HUES48 (cell line): Measurements from ENCODE around the gene ODC1.

Source experiments
- H3K27ac ChIP-seq: one replicate; pipeline ENCODE4 v1.7.0; 2013; ENCODE audit warnings: low read depth, low read length, inconsistent platforms
- H3K27me3 ChIP-seq: 2 replicates; pipeline ENCODE4 v1.6.1; 2013; ENCODE audit warnings: mild to moderate bottlenecking, low read length; ENCODE audit not compliant: control insufficient read depth, insufficient read depth
- H3K36me3 ChIP-seq: 2 replicates; pipeline ENCODE4 v1.6.1; 2013; ENCODE audit warnings: low read length; ENCODE audit not compliant: control insufficient read depth, insufficient read depth
- H3K4me1 ChIP-seq: 2 replicates; pipeline ENCODE4 v1.6.1; 2013; ENCODE audit warnings: mild to moderate bottlenecking, low read length; ENCODE audit not compliant: control insufficient read depth, insufficient read depth
- H3K4me3 ChIP-seq: 2 replicates; pipeline ENCODE4 v1.5.1; 2013; ENCODE audit warnings: mild to moderate bottlenecking, low read depth, low read length
- H3K9ac ChIP-seq: 2 replicates; pipeline ENCODE4 v1.6.1; 2013; ENCODE audit warnings: mild to moderate bottlenecking, low read depth, low read length, moderate library complexity
- H3K9me3 ChIP-seq: 2 replicates; pipeline ENCODE4 v1.6.1; 2013; ENCODE audit warnings: low read length; ENCODE audit not compliant: control insufficient read depth, insufficient read depth

The ODC1 gene

DNA sequence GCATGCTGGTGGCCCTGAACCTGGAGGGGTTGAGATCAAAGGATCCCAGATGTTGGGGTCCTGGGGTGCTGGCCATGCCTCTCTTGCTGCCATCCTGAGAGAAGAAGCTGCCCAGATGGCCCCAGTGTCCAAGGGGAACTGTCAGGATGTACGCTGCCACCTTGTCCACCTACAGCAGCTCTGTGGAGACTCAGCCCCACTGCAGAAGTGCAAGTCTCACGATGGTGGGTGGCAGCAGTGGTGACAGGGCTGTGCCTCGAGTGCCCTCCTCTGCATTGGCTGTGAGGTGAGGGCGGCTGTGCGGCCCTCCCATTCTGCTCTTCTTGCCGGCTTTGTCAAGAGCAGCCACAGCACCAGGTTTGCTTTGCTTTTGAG, 24.7 kb downstream of the ODC1 start:
- Histone ChIP-seq H3K4me1 (no peaks in the 10 kb centered on the region), H3K27me3 (no peaks in the 10 kb centered on the region), H3K9me3 (no peaks in the 10 kb centered on the region), H3K9ac (no peak overlapping the region), H3K4me3 (no peak overlapping the region), H3K36me3 (no peaks in the 10 kb centered on the region), H3K27ac (no peak overlapping the region)

DNA sequence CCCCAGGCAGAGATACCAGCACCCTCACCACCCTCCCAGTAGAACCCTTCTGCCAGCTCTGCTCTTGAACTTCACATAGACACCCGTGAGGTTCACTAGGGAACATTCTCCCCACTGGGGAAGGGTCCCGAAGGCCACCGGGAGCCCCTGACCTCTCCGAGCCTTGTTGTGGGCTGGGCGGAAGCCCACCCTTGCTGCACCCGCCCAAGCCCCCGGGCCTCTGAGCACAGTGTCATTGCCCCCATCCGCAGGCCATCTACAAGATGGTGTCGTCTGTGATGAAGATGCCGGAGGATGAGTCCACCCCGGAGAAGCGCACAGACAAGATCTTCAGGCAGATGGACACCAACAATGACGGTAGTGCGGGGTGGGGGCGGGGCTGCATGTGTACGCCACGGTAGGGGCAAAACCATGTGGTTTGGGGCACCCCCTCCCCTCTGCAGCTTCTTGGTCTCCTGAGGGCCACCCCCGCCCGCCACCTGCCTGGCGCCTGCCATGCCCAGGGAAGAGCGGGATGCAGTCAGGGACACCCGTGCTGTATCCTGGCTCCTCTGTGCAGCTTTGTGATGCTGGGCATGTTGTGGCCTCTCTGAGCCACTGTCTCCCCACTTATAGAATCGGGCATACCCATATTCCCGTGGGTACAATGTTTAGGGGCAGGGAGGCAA, 25.3 kb downstream of the ODC1 start:
- Histone ChIP-seq H3K4me3 (no peak overlapping the region), H3K9ac (no peak overlapping the region), H3K27ac (no peak overlapping the region), H3K4me1 (no peaks in the 10 kb centered on the region), H3K36me3 (no peaks in the 10 kb centered on the region), H3K27me3 (no peaks in the 10 kb centered on the region), H3K9me3 (no peaks in the 10 kb centered on the region)

DNA sequence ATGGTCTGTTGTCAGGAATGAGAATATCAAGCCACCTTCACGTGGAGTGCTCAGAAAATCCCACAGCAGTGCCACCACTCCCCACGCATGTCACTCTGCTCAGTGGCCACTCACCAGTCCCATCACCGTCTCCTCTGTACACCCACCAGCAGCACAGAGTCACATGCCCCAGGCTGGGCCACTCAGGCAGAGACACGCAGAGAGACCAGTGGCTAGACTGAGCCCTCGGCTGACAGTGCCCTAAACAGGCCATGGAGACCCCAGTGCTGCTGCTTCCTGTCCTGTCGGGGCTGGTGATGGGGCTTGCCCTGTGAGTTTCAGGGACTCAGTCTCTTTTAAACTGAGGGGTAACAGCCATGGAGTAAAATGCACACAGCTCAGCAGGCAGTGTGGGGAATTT, 25.9 kb downstream of the ODC1 start:
- Histone ChIP-seq H3K4me3 (no peak overlapping the region), H3K27me3 (no peaks in the 10 kb centered on the region), H3K36me3 (no peaks in the 10 kb centered on the region), H3K4me1 (no peaks in the 10 kb centered on the region), H3K9me3 (no peaks in the 10 kb centered on the region), H3K27ac (no peak overlapping the region), H3K9ac (no peak overlapping the region)

DNA sequence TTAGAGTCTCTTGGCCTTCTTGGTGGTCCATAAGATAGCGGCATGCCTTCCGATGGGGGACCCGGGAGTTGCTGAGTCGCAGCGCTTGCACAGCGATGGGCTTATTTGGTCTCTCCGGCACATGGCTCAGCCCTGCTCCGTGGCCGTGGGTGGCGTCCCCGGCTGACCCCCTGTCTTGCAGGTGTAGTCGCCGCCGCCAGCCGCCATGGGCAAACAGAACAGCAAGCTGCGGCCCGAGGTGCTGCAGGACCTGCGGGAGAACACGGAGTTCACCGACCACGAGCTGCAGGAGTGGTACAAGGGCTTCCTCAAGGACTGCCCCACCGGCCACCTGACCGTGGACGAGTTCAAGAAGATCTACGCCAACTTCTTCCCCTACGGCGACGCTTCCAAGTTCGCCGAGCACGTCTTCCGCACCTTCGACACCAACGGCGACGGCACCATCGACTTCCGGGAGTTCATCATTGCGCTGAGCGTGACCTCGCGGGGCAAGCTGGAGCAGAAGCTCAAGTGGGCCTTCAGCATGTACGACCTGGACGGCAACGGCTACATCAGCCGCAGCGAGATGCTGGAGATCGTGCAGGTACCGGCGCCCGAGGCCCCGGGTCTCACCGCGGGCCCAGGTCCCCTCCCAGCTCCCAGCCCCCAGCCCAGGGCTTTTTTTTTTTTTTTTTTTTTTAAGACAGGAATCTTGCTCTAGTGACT, 28.4 kb downstream of the ODC1 start:
- Histone ChIP-seq H3K36me3 (no peaks in the 10 kb centered on the region), H3K27ac (no peak overlapping the region), H3K9ac (no peak overlapping the region), H3K4me3 (no peak overlapping the region), H3K4me1 (no peaks in the 10 kb centered on the region), H3K27me3 (no peaks in the 10 kb centered on the region), H3K9me3 (no peaks in the 10 kb centered on the region)

DNA sequence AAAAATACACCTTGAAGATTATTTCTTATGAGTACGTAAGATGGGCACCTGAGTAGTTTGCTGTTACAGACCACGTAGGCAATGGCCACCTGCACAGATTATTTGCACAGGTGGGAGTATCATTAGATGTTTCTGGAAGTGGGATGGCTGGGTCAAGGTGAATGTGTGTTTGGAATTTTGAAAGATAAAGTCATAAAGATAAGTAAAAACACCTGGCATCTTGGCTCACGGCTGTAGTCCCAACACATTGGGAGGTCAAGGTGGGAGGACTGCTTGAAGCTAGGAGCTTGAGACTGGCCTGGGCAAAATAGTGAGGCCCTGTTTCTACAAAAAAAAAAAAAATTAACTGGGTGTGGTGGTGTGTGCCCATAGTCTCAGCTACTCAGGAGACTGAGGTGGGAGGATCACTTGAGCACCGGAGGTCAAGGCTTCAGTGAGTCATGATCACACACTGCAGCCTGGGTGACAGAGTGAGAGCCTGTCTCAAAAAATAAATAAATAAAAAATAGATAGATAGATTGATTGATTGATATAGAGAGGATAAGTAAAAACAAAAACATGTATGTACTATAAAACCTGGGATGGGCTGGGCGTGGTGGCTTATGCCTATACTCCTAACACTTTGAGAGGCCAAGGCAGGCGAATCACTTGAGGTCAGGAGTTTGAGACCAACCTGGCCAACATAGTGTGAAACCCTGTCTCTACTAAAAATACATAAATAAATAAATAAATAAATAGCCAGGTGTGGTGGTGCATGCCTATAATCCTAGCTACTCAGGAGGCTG, 30.4 kb downstream of the ODC1 start:
- Histone ChIP-seq H3K9ac (no peak overlapping the region), H3K27me3 (no peaks in the 10 kb centered on the region), H3K36me3 (no peaks in the 10 kb centered on the region), H3K27ac (no peak overlapping the region), H3K9me3 (no peaks in the 10 kb centered on the region), H3K4me1 (no peaks in the 10 kb centered on the region), H3K4me3 (no peak overlapping the region)

DNA sequence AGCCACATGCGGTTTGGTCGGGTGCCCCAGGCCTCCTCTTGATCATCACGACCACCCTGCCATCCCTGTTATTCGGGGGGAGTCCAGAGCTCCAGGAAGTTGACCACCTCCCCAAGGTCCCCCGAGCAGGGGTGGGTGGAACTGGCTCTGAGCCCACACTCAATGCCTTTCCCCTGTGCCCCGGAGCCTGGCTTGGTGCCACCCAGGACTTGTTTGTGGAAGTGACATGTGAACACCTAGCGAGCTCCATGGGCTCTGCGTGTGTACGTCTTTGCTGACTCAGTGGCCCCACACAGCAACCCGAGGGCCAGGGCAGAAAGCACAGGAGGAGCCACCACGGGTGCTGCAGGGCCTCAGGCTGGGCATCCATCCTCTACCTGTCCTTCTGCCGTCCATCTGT, 32.5 kb downstream of the ODC1 start:
- no peak overlapping the region for H3K27ac ChIP-seq
- H3K9me3 ChIP-seq: no peaks in the 10 kb centered on the region
- no peaks in the 10 kb centered on the region for H3K27me3 ChIP-seq
- no peak overlapping the region for H3K9ac ChIP-seq
- H3K4me1 ChIP-seq: no peaks in the 10 kb centered on the region
- no peak overlapping the region for H3K4me3 ChIP-seq
- no peaks in the 10 kb centered on the region for H3K36me3 ChIP-seq

DNA sequence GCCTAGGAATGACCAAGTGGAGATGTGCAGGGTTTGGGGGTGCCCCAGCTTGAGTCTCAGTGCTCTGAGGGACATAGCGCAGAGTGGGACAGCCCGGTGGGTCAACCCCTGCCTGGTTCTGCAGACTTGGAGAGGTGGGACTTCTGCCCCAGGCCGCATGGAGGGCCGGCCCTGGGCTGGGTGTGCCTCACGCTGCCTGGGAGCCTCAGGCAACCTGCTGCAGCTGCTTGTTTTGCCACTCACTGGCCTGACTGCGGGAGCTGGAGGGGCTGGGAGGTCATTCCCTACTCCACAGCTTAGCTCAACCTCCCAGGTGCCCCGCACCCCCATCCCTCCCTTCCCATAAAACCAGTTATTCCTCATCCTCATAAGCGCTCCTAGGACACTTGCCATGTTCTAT, 33.1 kb downstream of the ODC1 start:
- Histone ChIP-seq H3K9me3 (no peaks in the 10 kb centered on the region), H3K27ac (no peak overlapping the region), H3K4me3 (no peak overlapping the region), H3K27me3 (no peaks in the 10 kb centered on the region), H3K9ac (no peak overlapping the region), H3K36me3 (no peaks in the 10 kb centered on the region), H3K4me1 (no peaks in the 10 kb centered on the region)

DNA sequence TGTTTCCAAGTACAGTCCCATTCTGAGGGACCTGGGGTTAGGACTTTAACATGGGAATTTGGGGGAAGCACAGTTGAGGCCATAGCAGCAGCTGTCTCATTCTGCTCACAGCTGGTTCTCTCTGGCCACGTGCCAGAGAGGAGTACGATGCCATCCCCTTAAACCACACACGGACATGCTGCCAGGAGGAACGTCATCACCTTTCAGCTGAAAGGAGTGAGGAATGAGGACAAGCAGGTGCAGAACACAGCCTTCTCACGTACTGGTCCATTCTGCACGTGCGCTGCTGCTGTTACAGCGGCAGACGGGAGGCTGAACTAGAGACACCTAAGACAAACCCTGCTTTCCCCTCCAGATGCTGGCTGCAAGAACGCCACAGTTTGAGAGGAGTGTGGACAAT, 33.5 kb downstream of the ODC1 start:
- Histone ChIP-seq H3K9ac (no peak overlapping the region), H3K4me1 (no peaks in the 10 kb centered on the region), H3K36me3 (no peaks in the 10 kb centered on the region), H3K9me3 (no peaks in the 10 kb centered on the region), H3K4me3 (no peak overlapping the region), H3K27me3 (no peaks in the 10 kb centered on the region), H3K27ac (no peak overlapping the region)

DNA sequence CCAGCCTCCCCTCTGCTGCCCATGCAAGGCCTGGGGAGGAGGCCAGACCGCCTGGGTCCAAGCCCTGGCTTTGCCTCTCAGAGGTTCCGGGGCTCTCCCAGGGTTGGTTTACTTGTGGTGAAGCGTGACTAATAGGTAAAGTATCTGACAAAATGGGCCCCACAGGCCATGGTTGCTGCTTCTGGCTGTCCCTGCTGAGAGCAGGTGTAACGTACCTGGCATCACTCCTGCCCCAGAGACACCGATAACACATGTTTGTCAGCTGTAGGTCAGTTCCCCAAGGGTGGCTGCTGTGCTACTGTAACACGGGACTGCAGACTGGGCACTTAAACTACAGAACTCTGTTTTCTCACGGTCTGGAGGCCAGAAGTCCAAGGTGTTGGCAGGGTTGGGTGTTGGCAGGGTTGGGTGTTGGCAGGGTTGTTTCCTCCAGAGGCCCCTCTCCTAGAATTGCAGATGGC, 34.1 kb downstream of the ODC1 start:
- no peaks in the 10 kb centered on the region for H3K36me3 ChIP-seq
- 0 out of 2 replicates have a peak, but pooled peaks cover 3% of the 10 kb centered on the region for H3K4me1 ChIP-seq
- no peaks in the 10 kb centered on the region for H3K9me3 ChIP-seq
- no peak overlapping the region for H3K9ac ChIP-seq
- no peaks in the 10 kb centered on the region for H3K27me3 ChIP-seq
- H3K27ac ChIP-seq: no peak overlapping the region
- no peak overlapping the region for H3K4me3 ChIP-seq

DNA sequence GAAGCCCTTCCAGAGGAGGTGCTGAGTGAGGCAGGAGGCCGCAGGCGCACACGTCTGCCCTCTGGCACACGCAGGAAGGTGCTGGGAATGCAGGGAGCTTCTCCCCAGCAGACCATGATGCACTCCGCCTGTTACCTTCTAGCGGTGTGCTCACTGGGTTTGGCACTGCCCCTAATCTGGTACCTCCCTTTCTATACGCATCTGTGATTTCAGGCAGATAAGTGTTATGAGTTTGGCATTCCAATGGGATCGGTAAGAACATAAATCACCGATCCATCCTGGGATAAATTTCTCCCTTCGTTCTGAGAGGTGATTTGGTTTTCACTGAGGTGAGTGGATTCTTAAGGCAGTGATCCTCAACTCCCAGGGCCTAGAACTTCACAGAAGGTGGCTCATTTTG, 34.6 kb downstream of the ODC1 start:
- no peaks in the 10 kb centered on the region for H3K9me3 ChIP-seq
- no peak overlapping the region for H3K27ac ChIP-seq
- H3K4me1 ChIP-seq: peaks cover 8% of the 10 kb centered on the region; the same call in 1 of the 2 replicates
- no peak overlapping the region for H3K4me3 ChIP-seq
- H3K27me3 ChIP-seq: no peaks in the 10 kb centered on the region
- H3K36me3 ChIP-seq: no peaks in the 10 kb centered on the region
- H3K9ac ChIP-seq: no peak overlapping the region

DNA sequence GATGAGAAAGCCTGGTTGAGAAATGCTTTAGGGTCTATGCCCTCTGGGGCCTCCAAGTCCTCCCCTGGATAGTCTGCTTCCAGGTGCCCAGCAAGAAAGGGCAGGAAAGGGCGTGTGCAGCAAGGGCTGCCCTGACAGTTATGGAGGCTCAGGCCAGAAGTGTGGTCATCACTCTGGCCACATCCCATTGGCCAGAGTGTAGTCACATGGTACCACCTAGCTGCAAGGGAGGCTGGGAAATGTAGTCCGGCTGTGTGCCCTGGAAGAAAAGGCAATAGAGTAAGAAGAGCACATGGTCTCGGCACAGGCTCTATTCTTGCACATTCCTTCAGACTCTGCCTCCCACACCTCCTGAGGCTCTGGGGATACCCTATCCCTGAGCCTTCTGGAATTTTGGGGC, 35.7 kb downstream of the ODC1 start:
- Histone ChIP-seq H3K4me1 (peaks cover 14% of the 10 kb centered on the region; the same call in 1 of the 2 replicates), H3K27me3 (no peaks in the 10 kb centered on the region), H3K9me3 (no peaks in the 10 kb centered on the region), H3K36me3 (no peaks in the 10 kb centered on the region), H3K27ac (no peak overlapping the region), H3K9ac (no peak overlapping the region), H3K4me3 (no peak overlapping the region)
